Uterus (tissue), 2 donors: ENCODE measurements around the gene CAMKK2.

Experiments used
- POLR2A ChIP-seq, 2 donors: fragments of 450-650 bp; IDR thresholded peaks; one replicate each; pipeline ENCODE4 v1.6.1; 2016; ENCODE audit warnings: antibody characterized with exemption in 2 of 2, mild to moderate bottlenecking in 1 of 2, moderate library complexity in 1 of 2
- TF ChIP-seq, protein P1 (sequence below), 4 experiments: fragments of 200-600 bp in 2 of 4; fragments of 450-650 bp in 2 of 4; sonication (generic) in 2 of 4; IDR thresholded peaks; one replicate each; pipeline ENCODE4 v1.5.1; 2016 to 2019; ENCODE audit warnings: antibody characterized with exemption in 4 of 4, mild to moderate bottlenecking in 2 of 4, moderate library complexity in 1 of 4

DNA sequence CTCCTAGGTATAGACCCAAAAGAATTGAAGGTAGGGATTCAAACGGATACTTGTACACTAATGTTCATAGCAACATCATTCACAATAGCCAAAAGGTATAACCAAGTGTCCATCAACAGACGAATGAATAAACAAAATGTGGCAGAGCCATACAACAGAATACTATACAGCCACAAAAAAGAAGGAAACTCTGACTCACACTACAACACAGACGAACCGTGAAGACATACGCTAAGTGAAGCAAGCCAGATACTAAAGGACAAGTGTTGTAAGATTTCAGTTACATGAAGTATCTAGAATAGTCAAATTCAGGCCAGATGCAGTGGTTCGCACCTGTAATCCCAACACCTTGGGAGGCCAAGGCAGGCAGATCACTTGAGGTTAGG is 19.1 kb downstream of the CAMKK2 start:
- no peak for TF ChIP-seq POLR2A (IDR thresholded peaks at IDR 0.05)
- TF ChIP-seq, protein P1, sequence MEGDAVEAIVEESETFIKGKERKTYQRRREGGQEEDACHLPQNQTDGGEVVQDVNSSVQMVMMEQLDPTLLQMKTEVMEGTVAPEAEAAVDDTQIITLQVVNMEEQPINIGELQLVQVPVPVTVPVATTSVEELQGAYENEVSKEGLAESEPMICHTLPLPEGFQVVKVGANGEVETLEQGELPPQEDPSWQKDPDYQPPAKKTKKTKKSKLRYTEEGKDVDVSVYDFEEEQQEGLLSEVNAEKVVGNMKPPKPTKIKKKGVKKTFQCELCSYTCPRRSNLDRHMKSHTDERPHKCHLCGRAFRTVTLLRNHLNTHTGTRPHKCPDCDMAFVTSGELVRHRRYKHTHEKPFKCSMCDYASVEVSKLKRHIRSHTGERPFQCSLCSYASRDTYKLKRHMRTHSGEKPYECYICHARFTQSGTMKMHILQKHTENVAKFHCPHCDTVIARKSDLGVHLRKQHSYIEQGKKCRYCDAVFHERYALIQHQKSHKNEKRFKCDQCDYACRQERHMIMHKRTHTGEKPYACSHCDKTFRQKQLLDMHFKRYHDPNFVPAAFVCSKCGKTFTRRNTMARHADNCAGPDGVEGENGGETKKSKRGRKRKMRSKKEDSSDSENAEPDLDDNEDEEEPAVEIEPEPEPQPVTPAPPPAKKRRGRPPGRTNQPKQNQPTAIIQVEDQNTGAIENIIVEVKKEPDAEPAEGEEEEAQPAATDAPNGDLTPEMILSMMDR (IDR thresholded peaks at IDR 0.05) = no peak
